ENCODE measurements around the gene CEP104.

The CEP104 gene

GRCh38 chr1:3796215-3797061 is 60.6 kb downstream of the CEP104 start, which contains the start of gene LRRC47:
Gene LRRC47, minus strand, starts transcription at chr1:3796498. Its CDS starts 22 bp downstream, at chr1:3796476.
- peak; percentile 76 for DNase-seq (ENCODE audit: low spot score)
- peaks cover 11 to 13% of the 10 kb centered on the region in 2 donors for H3K4me1 ChIP-seq (ENCODE audit: control insufficient read depth in 2 of 2, insufficient read depth in 1 of 2, low read depth in 1 of 2, low read length in 2 of 2)
- H3K79me1 ChIP-seq (ENCODE audit: low read depth, low read length), result peaks cover 8% of the 10 kb centered on the region
- H3K27ac ChIP-seq (replicated peaks; ENCODE audit: low read length), result no peak within 1 kb of the TSS
- no peak within 1 kb of the TSS for H4K91ac ChIP-seq (ENCODE audit: low read depth, low read length, poor library complexity)
- no peak within 1 kb of the TSS for H2BK12ac ChIP-seq (ENCODE audit: low read length)
- peak within 1 kb of the TSS; percentile 83 for H3K4me2 ChIP-seq (ENCODE audit: insufficient read depth, low read length, poor library complexity, severe bottlenecking)
- H3K14ac ChIP-seq (ENCODE audit: low read length), result peak within 1 kb of the TSS; percentile 8
- WGBS, 2 donors (ENCODE audit: extremely low coverage in 2 of 2, insufficient read length in 2 of 2, insufficient replicate concordance in 1 of 2), result no CpG with 5 or more reads among the region's 60 CpGs
- peaks cover 2 to 14% of the 10 kb centered on the region in 2 donors for H3K36me3 ChIP-seq (replicated peaks in 1 of 2; ENCODE audit: control insufficient read depth in 2 of 2, insufficient read depth in 2 of 2, low read length in 2 of 2)
- H3K4ac ChIP-seq (ENCODE audit: low read length), result peak within 1 kb of the TSS; percentile 66
- no peak within 1 kb of the TSS for H2BK15ac ChIP-seq (ENCODE audit: low read length)
- peak within 1 kb of the TSS; percentile 96 for H3K23ac ChIP-seq (ENCODE audit: low read depth, low read length, poor library complexity)
- peaks cover 0 to 10% of the 10 kb centered on the region in 2 donors for H3K9me3 ChIP-seq (replicated peaks in 1 of 2; ENCODE audit: control insufficient read depth in 2 of 2, insufficient read depth in 1 of 2, low read depth in 1 of 2, low read length in 2 of 2)
- no peak within 1 kb of the TSS for H4K8ac ChIP-seq (ENCODE audit: low read depth, low read length)
- H2BK5ac ChIP-seq (ENCODE audit: low read length), result peak within 1 kb of the TSS; percentile 75
- H2BK120ac ChIP-seq (ENCODE audit: low read depth, low read length), result no peak within 1 kb of the TSS
- peak within 1 kb of the TSS; percentile 87 for H3K18ac ChIP-seq (ENCODE audit: low read length)
- peak within 1 kb of the TSS; percentile 68 to 96 for H3K4me3 ChIP-seq (ENCODE audit: low read length in 2 of 2)
- peak within 1 kb of the TSS; percentile 93 for H3K9ac ChIP-seq (ENCODE audit: low read depth, low read length, poor library complexity)
- H3K27me3 ChIP-seq (ENCODE audit: control insufficient read depth in 3 of 3, insufficient read depth in 3 of 3, low read depth in 1 of 3, low read length in 3 of 3), result no peaks in the 10 kb centered on the region
- peak within 1 kb of the TSS; percentile 92 for H2AK5ac ChIP-seq (ENCODE audit: low read depth, low read length)
- H2AFZ ChIP-seq (ENCODE audit: low read length), result peak within 1 kb of the TSS; percentile 95

- H3K4me3 ChIP-seq (ENCODE audit: low read length in 2 of 2), result peak overlapping the region; percentile 68 to 96
These were observed 61.4 kb downstream of the CEP104 start for GRCh38 chr1:3795453-3796214.

GRCh38 chr1:3790952-3791351 is 66.1 kb downstream of the CEP104 start:
- Histone ChIP-seq H3K27ac (replicated peaks; ENCODE audit: low read length) (no peak overlapping the region), H3K9me3 (replicated peaks in 1 of 2; ENCODE audit: control insufficient read depth in 2 of 2, insufficient read depth in 1 of 2, low read depth in 1 of 2, low read length in 2 of 2) (no peaks in the 10 kb centered on the region), H2BK5ac (ENCODE audit: low read length) (no peak overlapping the region), H2AFZ (ENCODE audit: low read length) (no peak overlapping the region), H3K9ac (ENCODE audit: low read depth, low read length, poor library complexity) (no peak overlapping the region), H3K36me3 (replicated peaks in 1 of 2; ENCODE audit: control insufficient read depth in 2 of 2, insufficient read depth in 2 of 2, low read length in 2 of 2) (peaks cover 11 to 53% of the 10 kb centered on the region in 2 donors), H3K14ac (ENCODE audit: low read length) (no peak overlapping the region), H3K4me2 (ENCODE audit: insufficient read depth, low read length, poor library complexity, severe bottlenecking) (no peak overlapping the region), H2BK15ac (ENCODE audit: low read length) (no peak overlapping the region), H3K18ac (ENCODE audit: low read length) (no peak overlapping the region), H3K23ac (ENCODE audit: low read depth, low read length, poor library complexity) (no peak overlapping the region), H2AK5ac (ENCODE audit: low read depth, low read length) (no peak overlapping the region), H4K8ac (ENCODE audit: low read depth, low read length) (no peak overlapping the region), H3K4me1 (ENCODE audit: control insufficient read depth in 2 of 2, insufficient read depth in 1 of 2, low read depth in 1 of 2, low read length in 2 of 2) (peaks cover 8 to 9% of the 10 kb centered on the region in 2 donors), H3K4me3 (ENCODE audit: low read length in 2 of 2) (no peak overlapping the region), H2BK12ac (ENCODE audit: low read length) (no peak overlapping the region), H3K4ac (ENCODE audit: low read length) (no peak overlapping the region), H2BK120ac (ENCODE audit: low read depth, low read length) (no peak overlapping the region), H3K27me3 (ENCODE audit: control insufficient read depth in 3 of 3, insufficient read depth in 3 of 3, low read depth in 1 of 3, low read length in 3 of 3) (no peaks in the 10 kb centered on the region), H4K91ac (ENCODE audit: low read depth, low read length, poor library complexity) (no peak overlapping the region), H3K79me1 (ENCODE audit: low read depth, low read length) (peaks cover 26% of the 10 kb centered on the region)
- WGBS, 2 donors (ENCODE audit: extremely low coverage in 2 of 2, insufficient read length in 2 of 2, insufficient replicate concordance in 1 of 2), result no CpG with 5 or more reads among the region's 18 CpGs
- no peak for DNase-seq (ENCODE audit: low spot score)

More at GRCh38 chr1:3795453-3796214, 61.4 kb downstream of the CEP104 start:
- Histone ChIP-seq H2BK120ac (ENCODE audit: low read depth, low read length) (no peak overlapping the region), H3K23ac (ENCODE audit: low read depth, low read length, poor library complexity) (no peak overlapping the region), H2BK5ac (ENCODE audit: low read length) (peak overlapping the region; percentile 75), H2AFZ (ENCODE audit: low read length) (peak overlapping the region; percentile 95), H3K27me3 (ENCODE audit: control insufficient read depth in 3 of 3, insufficient read depth in 3 of 3, low read depth in 1 of 3, low read length in 3 of 3) (no peaks in the 10 kb centered on the region), H2BK15ac (ENCODE audit: low read length) (no peak overlapping the region), H4K8ac (ENCODE audit: low read depth, low read length) (no peak overlapping the region), H3K4ac (ENCODE audit: low read length) (peak overlapping the region; percentile 66), H3K9me3 (replicated peaks in 1 of 2; ENCODE audit: control insufficient read depth in 2 of 2, insufficient read depth in 1 of 2, low read depth in 1 of 2, low read length in 2 of 2) (peaks cover 0 to 3% of the 10 kb centered on the region in 2 donors), H3K27ac (replicated peaks; ENCODE audit: low read length) (no peak overlapping the region), H2BK12ac (ENCODE audit: low read length) (no peak overlapping the region), H3K4me1 (ENCODE audit: control insufficient read depth in 2 of 2, insufficient read depth in 1 of 2, low read depth in 1 of 2, low read length in 2 of 2) (peaks cover 11 to 13% of the 10 kb centered on the region in 2 donors), H3K9ac (ENCODE audit: low read depth, low read length, poor library complexity) (peak overlapping the region; percentile 93), H3K14ac (ENCODE audit: low read length) (no peak overlapping the region), H3K36me3 (replicated peaks in 1 of 2; ENCODE audit: control insufficient read depth in 2 of 2, insufficient read depth in 2 of 2, low read length in 2 of 2) (peaks cover 2 to 16% of the 10 kb centered on the region in 2 donors), H3K79me1 (ENCODE audit: low read depth, low read length) (peaks cover 8% of the 10 kb centered on the region), H2AK5ac (ENCODE audit: low read depth, low read length) (peak overlapping the region; percentile 92), H4K91ac (ENCODE audit: low read depth, low read length, poor library complexity) (no peak overlapping the region), H3K18ac (ENCODE audit: low read length) (peak overlapping the region; percentile 87), H3K4me2 (ENCODE audit: insufficient read depth, low read length, poor library complexity, severe bottlenecking) (peak overlapping the region; percentile 83)
- no CpG with 5 or more reads among the region's 53 CpGs for WGBS, 2 donors (ENCODE audit: extremely low coverage in 2 of 2, insufficient read length in 2 of 2, insufficient replicate concordance in 1 of 2)
- DNase-seq (ENCODE audit: low spot score), result no peak

Data from neuronal stem cell (in vitro differentiated cells).